ENCODE data around the gene TAC3.
"Not testable (repeated sequence)": the region's sequence is repeated elsewhere in the genome, so short reads cannot be mapped to it uniquely, and the experiment has no call there.

Gene TAC3

DNA sequence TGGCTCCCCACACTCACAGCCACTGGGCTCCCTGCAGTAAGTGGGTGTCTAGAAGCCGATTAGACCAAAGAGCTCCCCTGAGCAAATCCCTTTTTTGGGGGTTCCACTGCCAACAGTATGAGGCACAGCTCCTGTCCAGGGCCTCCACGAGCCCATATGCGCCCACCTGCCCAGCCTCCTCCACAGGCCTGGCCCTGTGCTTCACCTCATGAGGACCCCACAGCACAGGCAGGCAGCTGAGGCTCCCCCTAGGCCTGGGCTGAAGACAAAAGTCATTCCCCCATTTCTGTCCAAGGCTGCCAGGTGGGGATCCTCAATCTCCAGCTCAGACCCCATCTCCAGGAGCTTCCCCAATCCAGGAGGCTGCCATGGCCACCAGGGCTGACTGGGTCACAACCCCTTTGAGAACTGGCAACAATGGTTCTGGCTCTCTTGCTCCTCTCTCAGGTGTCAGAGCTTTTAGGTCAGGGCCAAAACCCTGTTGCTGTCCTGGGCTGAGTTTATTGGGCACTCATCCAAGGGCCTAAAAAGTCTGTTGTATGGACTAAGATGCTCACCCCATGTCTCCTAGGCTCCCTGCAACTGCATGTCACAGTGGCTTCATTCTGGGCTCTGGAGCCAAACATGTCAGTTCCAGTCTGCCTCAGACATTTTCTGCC is 33.6 kb downstream of the TAC3 start:
- not testable (repeated sequence) for DNase-seq (ENCODE audit: low read depth)

DNA sequence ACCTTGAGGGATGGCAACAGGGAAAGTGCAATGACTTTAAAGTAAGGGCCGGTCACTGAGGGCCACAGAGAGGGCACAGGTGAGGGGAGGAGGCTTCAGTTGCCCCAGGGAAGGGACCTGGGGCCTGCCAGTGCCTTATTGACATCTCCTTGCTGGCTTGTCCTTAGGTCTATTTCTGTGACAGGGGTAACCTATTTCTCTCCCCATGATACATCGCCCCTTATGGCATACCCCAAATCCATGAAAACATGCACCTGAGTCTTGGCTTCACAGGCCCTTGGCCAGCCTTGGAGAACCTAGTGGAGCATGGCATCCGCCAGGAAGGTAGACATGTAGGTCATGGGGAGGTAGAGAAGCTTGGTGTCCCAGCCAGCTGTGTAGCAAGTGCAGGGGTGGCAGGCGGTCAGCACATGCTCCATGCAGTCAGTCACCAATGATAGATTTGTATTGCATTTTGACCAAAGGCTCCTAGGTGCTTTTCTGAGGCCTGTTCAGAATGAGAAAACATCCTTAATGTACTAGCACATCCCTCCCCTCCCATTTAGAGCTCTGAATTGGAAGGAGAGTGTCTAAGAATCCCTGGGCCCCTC is 35.3 kb downstream of the TAC3 start:
- DNase-seq (ENCODE audit: low read depth) = no peak

DNA sequence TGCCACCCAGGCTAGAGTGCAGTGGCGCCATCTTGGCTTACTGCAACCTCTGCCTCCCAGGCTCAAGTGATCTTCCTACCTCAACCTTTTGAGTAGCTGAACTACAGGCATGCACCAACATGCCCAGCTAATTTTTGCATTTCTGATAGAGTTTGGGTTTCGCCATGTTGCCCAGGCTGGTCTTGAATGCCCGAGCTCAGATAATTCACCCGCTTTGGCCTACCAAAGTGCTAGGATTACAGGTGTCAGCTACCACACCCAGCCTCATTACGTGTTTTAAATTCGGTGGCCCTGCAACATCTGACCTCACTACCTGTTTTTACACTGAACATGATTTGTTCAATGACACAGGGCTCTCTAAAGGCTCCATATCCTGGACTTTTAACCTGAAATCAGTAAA is 36.1 kb downstream of the TAC3 start:
- no peak for DNase-seq (ENCODE audit: low read depth)

DNA sequence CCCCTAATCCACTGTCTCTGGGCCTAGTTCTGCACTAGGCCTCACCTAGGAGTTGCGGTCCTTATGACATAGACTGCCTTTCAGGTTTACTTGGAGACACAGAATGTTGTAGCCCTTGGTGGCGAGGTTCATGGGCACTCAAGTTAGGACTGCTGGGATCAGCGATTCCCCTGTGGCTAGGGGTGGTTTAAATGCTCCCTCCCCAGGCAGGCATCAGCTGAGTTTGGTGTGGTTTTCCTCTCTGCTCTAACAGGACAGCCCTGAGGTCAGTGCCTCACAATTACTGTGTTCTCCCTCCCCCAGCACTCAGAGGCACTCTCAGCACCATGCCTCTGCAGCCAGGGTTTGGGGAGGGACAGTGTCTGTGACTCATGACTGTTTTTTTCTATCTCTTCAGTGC is 36.7 kb downstream of the TAC3 start:
- no peak for DNase-seq (ENCODE audit: low read depth)

DNA sequence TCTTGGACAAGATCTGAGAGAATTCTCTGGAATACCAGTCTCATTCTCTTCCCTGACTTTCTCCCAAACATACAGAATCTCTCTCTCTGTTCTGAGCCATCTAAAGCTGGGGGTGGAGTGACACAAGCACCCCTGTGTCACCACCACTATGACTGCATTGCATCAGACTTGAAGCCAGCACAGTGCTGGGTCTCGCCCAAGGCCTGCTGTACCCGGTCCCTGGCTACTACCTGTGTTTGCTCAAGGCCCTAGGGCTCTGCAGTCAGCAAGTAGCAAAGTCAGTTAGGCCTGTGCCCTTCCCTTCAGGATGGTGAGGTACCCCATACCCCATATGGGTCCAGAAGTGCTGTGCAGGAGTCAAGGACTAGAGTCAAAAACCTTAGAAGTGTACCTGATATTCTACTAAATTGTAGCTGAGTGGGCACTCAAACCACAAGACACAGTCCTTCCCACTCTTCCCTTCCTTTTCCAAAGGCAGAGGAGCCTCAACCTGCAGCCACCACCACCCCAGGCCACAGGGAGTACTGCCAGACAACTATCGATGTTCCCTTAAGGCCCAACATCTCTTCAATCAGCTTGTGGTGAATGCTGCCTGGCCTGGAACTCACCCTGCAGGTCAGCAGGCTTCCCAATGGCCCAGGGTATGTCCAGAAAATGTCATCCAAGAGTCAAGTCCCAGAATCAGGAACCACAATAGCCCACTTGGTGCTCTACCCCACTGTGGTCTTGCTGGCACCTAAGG is 37.8 kb downstream of the TAC3 start:
- DNase-seq (ENCODE audit: low read depth) = no peak

DNA sequence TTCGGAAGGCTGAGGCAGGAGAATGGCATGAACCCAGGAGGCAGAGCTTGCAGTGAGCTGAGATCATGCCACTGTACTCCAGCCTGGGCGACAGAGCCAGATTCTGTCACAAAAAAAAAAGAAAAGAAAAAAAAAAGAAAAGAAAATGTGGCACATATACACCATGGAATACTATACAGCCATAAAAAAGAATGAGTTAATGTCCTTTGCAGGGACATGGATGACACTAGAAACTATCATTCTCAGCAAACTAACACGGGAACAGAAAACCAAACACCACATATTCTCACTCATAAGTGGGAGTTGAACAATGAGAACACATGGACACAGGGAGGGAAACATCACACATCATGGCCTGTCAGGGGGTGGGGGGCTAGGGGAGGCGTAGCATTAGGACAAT is 39.0 kb downstream of the TAC3 start:
- DNase-seq (ENCODE audit: low read depth) = not testable (repeated sequence)

DNA sequence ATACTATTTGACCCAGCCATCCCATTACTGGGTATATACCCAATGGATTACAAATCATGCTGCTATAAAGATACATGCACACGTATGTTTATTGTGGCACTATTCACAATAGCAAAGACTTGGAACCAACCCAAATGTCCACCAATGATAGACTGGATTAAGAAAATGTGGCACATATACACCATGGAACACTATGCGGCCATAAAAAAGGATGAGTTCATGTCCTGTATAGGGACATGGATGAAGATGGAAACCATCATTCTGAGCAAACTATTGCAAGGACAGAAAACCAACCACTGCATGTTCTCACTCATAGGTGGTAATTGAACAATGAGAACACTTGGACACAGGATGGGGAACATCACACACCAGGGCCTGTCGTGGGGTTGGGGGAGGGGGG is 42.1 kb downstream of the TAC3 start:
- not testable (repeated sequence) for DNase-seq (ENCODE audit: low read depth)

DNA sequence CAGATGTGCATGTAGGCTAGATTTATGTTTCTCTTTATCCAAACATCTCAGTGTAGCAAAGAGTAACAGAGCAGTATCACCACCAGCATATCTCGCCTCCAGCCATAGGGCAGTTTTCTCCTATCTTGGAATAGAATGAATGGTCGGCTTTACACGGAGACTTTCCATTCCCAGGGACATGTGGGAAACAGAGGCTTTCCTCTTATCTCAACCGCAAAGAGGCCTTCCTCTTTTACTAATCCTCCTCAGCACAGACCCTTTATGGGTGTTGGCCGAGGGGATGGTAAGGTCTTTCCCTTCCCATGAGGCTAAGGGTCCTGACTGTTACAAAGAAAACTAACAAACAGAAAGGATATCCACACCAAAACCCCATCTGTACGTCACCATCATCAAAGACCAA is 47.4 kb downstream of the TAC3 start:
- DNase-seq (ENCODE audit: low read depth) = not testable (repeated sequence)

DNA sequence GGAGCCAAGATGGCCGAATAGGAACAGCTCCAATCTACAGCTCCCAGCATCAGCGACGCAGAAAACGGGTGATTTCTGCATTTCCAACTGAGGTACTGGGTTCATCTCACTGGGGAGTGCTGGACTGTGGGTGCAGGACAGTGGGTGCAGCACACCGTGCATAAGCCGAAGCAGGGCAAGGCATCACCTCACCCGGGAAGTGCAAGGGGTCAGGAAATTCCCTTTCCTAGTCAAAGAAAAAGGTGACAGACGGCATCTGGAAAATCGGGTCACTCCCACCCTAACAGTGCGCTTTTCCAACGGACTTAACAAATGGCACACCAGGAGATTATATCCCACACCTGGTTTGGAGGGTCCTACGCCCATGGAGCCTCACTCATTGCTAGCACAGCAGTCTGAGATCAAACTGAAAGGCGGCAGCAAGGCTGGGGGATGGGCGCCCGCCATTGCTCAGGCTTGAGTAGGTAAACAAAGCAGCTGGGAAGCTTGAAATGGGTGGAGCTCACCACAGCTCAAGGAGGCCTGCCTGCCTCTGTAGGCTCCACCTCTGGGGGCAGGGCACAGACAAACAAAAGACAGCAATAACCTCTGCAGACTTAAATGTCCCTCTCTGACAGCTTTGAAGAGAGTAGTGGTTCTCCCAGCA is 50.2 kb downstream of the TAC3 start:
- DNase-seq (ENCODE audit: low read depth) = not testable (repeated sequence)

DNA sequence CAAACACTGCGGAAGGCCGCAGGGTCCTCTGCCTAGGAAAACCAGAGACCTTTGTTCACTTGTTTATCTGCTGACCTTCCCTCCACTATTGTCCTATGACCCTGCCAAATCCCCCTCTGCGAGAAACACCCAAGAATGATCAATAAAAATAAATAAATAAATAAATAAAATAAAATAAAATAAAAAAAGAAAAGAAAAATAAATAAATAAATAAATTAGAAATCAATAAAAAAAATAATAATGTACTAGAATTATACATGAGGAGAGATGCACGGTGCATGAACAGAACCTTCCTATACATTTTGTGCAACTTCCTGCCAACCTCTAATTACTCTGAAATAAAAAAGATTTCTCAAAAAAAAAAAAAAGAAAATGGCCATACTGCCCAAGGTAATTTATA is 51.2 kb downstream of the TAC3 start:
- DNase-seq (ENCODE audit: low read depth) = not testable (repeated sequence)

DNA sequence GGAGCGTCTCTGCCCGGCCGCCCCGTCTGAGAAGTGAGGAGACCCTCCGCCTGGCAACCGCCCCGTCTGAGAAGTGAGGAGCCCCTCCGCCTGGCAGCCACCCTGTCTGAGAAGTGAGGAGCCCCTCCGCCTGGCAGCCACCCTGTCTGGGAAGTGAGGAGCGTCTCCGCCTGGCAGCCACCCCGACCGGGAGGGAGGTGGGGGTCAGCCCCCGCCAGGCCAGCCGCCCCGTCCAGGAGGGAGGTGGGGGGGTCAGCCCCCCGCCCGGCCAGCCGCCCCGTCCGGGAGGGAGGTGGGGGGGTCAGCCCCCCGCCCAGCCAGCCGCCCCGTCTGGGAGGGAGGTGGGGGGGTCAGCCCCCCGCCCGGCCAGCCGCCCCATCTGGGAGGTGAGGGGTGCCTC is 52.8 kb downstream of the TAC3 start:
- DNase-seq (ENCODE audit: low read depth) = not testable (repeated sequence)

DNA sequence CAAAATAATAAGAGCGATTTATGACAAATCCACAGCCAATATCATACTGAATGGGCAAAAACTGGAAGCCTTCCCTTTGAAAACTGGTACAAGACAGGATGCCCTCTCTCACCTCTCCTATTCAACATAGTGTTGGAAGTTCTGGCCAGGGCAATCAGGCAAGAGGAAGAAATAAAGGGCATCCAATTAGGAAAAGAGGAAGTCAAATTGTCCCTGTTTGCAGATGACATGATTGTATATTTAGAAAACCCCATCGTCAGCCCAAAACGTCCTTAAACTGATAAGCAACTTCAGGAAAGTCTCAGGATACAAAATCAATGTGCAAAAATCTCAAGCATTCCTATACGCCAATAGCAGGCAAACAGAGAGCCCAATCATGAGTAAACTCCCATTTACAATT is 54.1 kb downstream of the TAC3 start:
- not testable (repeated sequence) for DNase-seq (ENCODE audit: low read depth)
